ENCODE measurements around the gene CIAPIN1. TPM values are rescaled to one million over a fixed set of nuclear protein-coding genes. Genes with fewer than 3 reads are reported as not detected.

Gene CIAPIN1
- total RNA-seq, 1 experiment from 2014 or later = 68.5 TPM

- H3K9ac ChIP-seq (ENCODE audit: low read length) = no peak overlapping the region
- TF ChIP-seq EGR1 (IDR thresholded peaks at IDR 0.05; ENCODE audit: low read depth) = no peak
- H3K36me3 ChIP-seq (ENCODE audit: control insufficient read depth in 1 of 2, insufficient read depth in 2 of 2, low read length in 2 of 2) = no peaks in the 10 kb centered on the region
- H3K9me2 ChIP-seq (ENCODE audit: insufficient read depth) = no peaks in the 10 kb centered on the region
- CTCF ChIA-PET = no interaction called here
- H2AFZ ChIP-seq (ENCODE audit: low read depth, low read length, poor library complexity, severe bottlenecking) = no peak overlapping the region
- no peaks in the 10 kb centered on the region for H4K20me1 ChIP-seq (ENCODE audit: insufficient read depth)
- no TSS peak for BruUV-seq (replicated peaks)
- POLR2A ChIA-PET = no interaction called here
- H3K9me3 ChIP-seq (ENCODE audit: control insufficient read depth in 1 of 2, insufficient read depth in 1 of 2, low read depth in 1 of 2, low read length in 2 of 2) = no peaks in the 10 kb centered on the region
- no peak overlapping the region for H3K4me3 ChIP-seq (replicated peaks in 1 of 2; ENCODE audit: low read depth in 1 of 2, low read length in 2 of 2)
- intact Hi-C loops (cut with micrococcal nuclease) = no loop called here
- RAD21 ChIA-PET (ENCODE audit: low non-redundant PET in 1 of 2, low total read pairs in 2 of 2, uncharacterized antibody in 2 of 2, unreplicated experiment in 2 of 2) = no interaction called here
- peaks cover 0 to 12% of the 10 kb centered on the region in 2 experiments; a peak in 2 of 4 replicates for H3K4me1 ChIP-seq (ENCODE audit: control insufficient read depth in 1 of 2, insufficient read depth in 2 of 2, low read length in 2 of 2)
- DNase-seq (ENCODE audit: low read depth, low spot score) = no peak
- H3K4me2 ChIP-seq (ENCODE audit: low read length) = no peak overlapping the region
- no peaks in the 10 kb centered on the region for H3K79me2 ChIP-seq (ENCODE audit: insufficient read depth, low read length)
- H3K27ac ChIP-seq (ENCODE audit: low read depth, low read length) = no peak overlapping the region
- H3K27me3 ChIP-seq (ENCODE audit: insufficient read depth, low read length) = 0 out of 2 replicates have a peak, but pooled peaks cover 3% of the 10 kb centered on the region
- no peak for ATAC-seq
Measured at GRCh38 chr16:57388359-57389086, 58.7 kb downstream of the CIAPIN1 start.

- Histone ChIP-seq H3K9me3 (ENCODE audit: control insufficient read depth in 1 of 2, insufficient read depth in 1 of 2, low read depth in 1 of 2, low read length in 2 of 2) (no peaks in the 10 kb centered on the region), H3K4me1 (ENCODE audit: control insufficient read depth in 1 of 2, insufficient read depth in 2 of 2, low read length in 2 of 2) (peaks cover 0 to 17% of the 10 kb centered on the region in 2 experiments; a peak in 2 of 4 replicates), H3K4me2 (ENCODE audit: low read length) (no peak overlapping the region), H3K9ac (ENCODE audit: low read length) (no peak overlapping the region), H3K36me3 (ENCODE audit: control insufficient read depth in 1 of 2, insufficient read depth in 2 of 2, low read length in 2 of 2) (no peaks in the 10 kb centered on the region), H3K4me3 (replicated peaks in 1 of 2; ENCODE audit: low read depth in 1 of 2, low read length in 2 of 2) (no peak overlapping the region), H4K20me1 (ENCODE audit: insufficient read depth) (no peaks in the 10 kb centered on the region), H2AFZ (ENCODE audit: low read depth, low read length, poor library complexity, severe bottlenecking) (no peak overlapping the region), H3K9me2 (ENCODE audit: insufficient read depth) (no peaks in the 10 kb centered on the region), H3K27me3 (ENCODE audit: insufficient read depth, low read length) (0 out of 2 replicates have a peak, but pooled peaks cover 3% of the 10 kb centered on the region), H3K79me2 (ENCODE audit: insufficient read depth, low read length) (no peaks in the 10 kb centered on the region), H3K27ac (ENCODE audit: low read depth, low read length) (no peak overlapping the region)
- intact Hi-C loops (cut with micrococcal nuclease) = no loop called here
- CTCF ChIA-PET = no interaction called here
- no TSS peak for BruUV-seq (replicated peaks)
- RAD21 ChIA-PET (ENCODE audit: low non-redundant PET in 1 of 2, low total read pairs in 2 of 2, uncharacterized antibody in 2 of 2, unreplicated experiment in 2 of 2) = no interaction called here
- DNase-seq (ENCODE audit: low read depth, low spot score) (no peak), ATAC-seq (no peak)
- TF ChIP-seq SRF (IDR thresholded peaks at IDR 0.05; ENCODE audit: low read depth) = no peak
- TF ChIP-seq YY1 (IDR thresholded peaks at IDR 0.05; ENCODE audit: extremely low read depth, insufficient replicate concordance, low read depth, low read length) = no peak
- TF ChIP-seq CBX3 (IDR thresholded peaks at IDR 0.05; ENCODE audit: low read depth) = no peak
- TF ChIP-seq EZH2 (IDR thresholded peaks at IDR 0.05) = no peak
- no peak for TF ChIP-seq ZFX (IDR thresholded peaks at IDR 0.05)
- no peak for TF ChIP-seq REST (IDR thresholded peaks at IDR 0.05; ENCODE audit: low read depth)
- no peak for TF ChIP-seq ATF3 (IDR thresholded peaks at IDR 0.05)
- no peak for TF ChIP-seq ZNF274 (IDR thresholded peaks at IDR 0.05; ENCODE audit: low read depth, low read length)
- TF ChIP-seq POLR2AphosphoS5 (IDR thresholded peaks at IDR 0.05; ENCODE audit: low read depth, low read length) = no peak
- POLR2A ChIA-PET = no interaction called here
Measured at GRCh38 chr16:57387598-57388354, 59.4 kb downstream of the CIAPIN1 start.
